Astrocyte of the cerebellum (primary cell): Measurements from ENCODE around the gene CUX1.
"Not testable (repeated sequence)": the region's sequence is repeated elsewhere in the genome, so short reads cannot be mapped to it uniquely, and the experiment has no call there.

ENCODE experiments used
- DNase-seq: peaks from one replicate; pipeline ENCODE4 v3.0.0-alpha.2; 2011; ENCODE audit warnings: low read depth
- H3K4me3 ChIP-seq: 2 replicates; pipeline ENCODE4 v1.5.1; 2011; ENCODE audit warnings: mild to moderate bottlenecking, low read depth, low read length, moderate library complexity
- CTCF ChIP-seq: IDR thresholded peaks from 2 replicates; pipeline ENCODE4 v1.5.1; 2012; ENCODE audit warnings: low read length, low read depth, moderate library complexity, mild to moderate bottlenecking; ENCODE audit errors: missing control alignments
- in situ Hi-C: cut with HindIII; loops from 2 replicates; pipeline ENCODE4 v1.10.0; 2017; ENCODE audit warnings: low sequenced_read_pairs

CUX1 gene

GRCh38 chr7:102042016-102042656 is 224.7 kb downstream of the CUX1 start:
- in situ Hi-C loops: no loop called here
- H3K4me3 ChIP-seq: no peak overlapping the region
- no peak for TF ChIP-seq CTCF
- DNase-seq: no peak

- H3K4me3 ChIP-seq, DNase-seq, in situ Hi-C loops: not testable (repeated sequence)
Measured at GRCh38 chr7:102042796-102043195, 225.4 kb downstream of the CUX1 start.

- DNase-seq: no peak
- in situ Hi-C loops: no loop called here
- no peak overlapping the region for H3K4me3 ChIP-seq
- no peak for TF ChIP-seq CTCF
Measured at GRCh38 chr7:102044641-102044983, 227.2 kb downstream of the CUX1 start.

- no peak for TF ChIP-seq CTCF
- DNase-seq: peak; percentile 87
- H3K4me3 ChIP-seq: no peak overlapping the region
- in situ Hi-C loops: loop anchor here (5.0 kb wide), 2 partner anchors 42 to 82 kb away; no protein-coding TSS in a partner anchor
Measured at GRCh38 chr7:102044984-102045673, 227.7 kb downstream of the CUX1 start.

- in situ Hi-C loops: loop anchor here (5.0 kb wide), 2 partner anchors 41 to 81 kb away; no protein-coding TSS in a partner anchor
- TF ChIP-seq CTCF: no peak
- no peak for DNase-seq
- H3K4me3 ChIP-seq: no peak overlapping the region
Measured at GRCh38 chr7:102045681-102046372, 228.4 kb downstream of the CUX1 start.

- no peak for TF ChIP-seq CTCF
- H3K4me3 ChIP-seq: no peak overlapping the region
- in situ Hi-C loops: loop anchor here (5.0 kb wide), 2 partner anchors 41 to 81 kb away; no protein-coding TSS in a partner anchor
- DNase-seq: no peak
Measured at GRCh38 chr7:102046373-102047117, 229.1 kb downstream of the CUX1 start.
